ENCODE measurements around the gene ZBTB45. TPM values are rescaled to one million over a fixed set of nuclear protein-coding genes. Genes with fewer than 3 reads are reported as not detected.

ZBTB45 gene
- total RNA-seq, 3 donors from 2014 or later (not counting 1 experiment from before 2014, with no cell fraction given), result 9.6 to 12.6 (median 9.8) TPM

GRCh38 chr19:58561373-58562121, 41.9 kb upstream of the ZBTB45 start:
- Mint-ChIP-seq H3K9me3 (no peaks in the 10 kb centered on the region), H3K4me1 (peaks cover 36 to 71% of the 10 kb centered on the region in 2 donors), H3K27ac (peak overlapping the region; percentile 43 to 99), H3K27me3 (ENCODE audit: low read depth in 2 of 2) (no peaks in the 10 kb centered on the region), H3K36me3 (no peaks in the 10 kb centered on the region), H3K4me3 (peak overlapping the region; percentile 84)
- Histone ChIP-seq H3K9me3 (ENCODE audit: control insufficient read depth, insufficient read depth, low read length) (no peaks in the 10 kb centered on the region), H3K27me3 (ENCODE audit: control insufficient read depth, insufficient read depth, low read length) (no peaks in the 10 kb centered on the region), H3K36me3 (ENCODE audit: control insufficient read depth, insufficient read depth, low read length) (peaks cover 5% of the 10 kb centered on the region), H3K4me1 (ENCODE audit: control insufficient read depth, insufficient read depth, low read length) (peaks cover 58% of the 10 kb centered on the region), H3K4me3 (ENCODE audit: low read length) (peak overlapping the region; percentile 31), H3K27ac (ENCODE audit: low read length) (peak overlapping the region; percentile 73)
- intact Hi-C loops (cut with micrococcal nuclease), result no loop called here
- ATAC-seq (no peak), DNase-seq (no peak)
- TF ChIP-seq, protein P1, sequence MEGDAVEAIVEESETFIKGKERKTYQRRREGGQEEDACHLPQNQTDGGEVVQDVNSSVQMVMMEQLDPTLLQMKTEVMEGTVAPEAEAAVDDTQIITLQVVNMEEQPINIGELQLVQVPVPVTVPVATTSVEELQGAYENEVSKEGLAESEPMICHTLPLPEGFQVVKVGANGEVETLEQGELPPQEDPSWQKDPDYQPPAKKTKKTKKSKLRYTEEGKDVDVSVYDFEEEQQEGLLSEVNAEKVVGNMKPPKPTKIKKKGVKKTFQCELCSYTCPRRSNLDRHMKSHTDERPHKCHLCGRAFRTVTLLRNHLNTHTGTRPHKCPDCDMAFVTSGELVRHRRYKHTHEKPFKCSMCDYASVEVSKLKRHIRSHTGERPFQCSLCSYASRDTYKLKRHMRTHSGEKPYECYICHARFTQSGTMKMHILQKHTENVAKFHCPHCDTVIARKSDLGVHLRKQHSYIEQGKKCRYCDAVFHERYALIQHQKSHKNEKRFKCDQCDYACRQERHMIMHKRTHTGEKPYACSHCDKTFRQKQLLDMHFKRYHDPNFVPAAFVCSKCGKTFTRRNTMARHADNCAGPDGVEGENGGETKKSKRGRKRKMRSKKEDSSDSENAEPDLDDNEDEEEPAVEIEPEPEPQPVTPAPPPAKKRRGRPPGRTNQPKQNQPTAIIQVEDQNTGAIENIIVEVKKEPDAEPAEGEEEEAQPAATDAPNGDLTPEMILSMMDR (IDR thresholded peaks at IDR 0.05), result no peak
- WGBS (ENCODE audit: insufficient coverage), result 82% methylated on average over 16 of the region's 16 CpGs

GRCh38 chr19:58560921-58561320, 41.3 kb upstream of the ZBTB45 start:
- peaks cover 63% of the 10 kb centered on the region for H3K4me1 ChIP-seq (ENCODE audit: control insufficient read depth, insufficient read depth, low read length)
- Mint-ChIP-seq H3K36me3 (no peaks in the 10 kb centered on the region), H3K9me3 (no peaks in the 10 kb centered on the region), H3K27ac (peak overlapping the region; percentile 43 to 99), H3K4me1 (peaks cover 36 to 76% of the 10 kb centered on the region in 2 donors), H3K27me3 (ENCODE audit: low read depth in 2 of 2) (no peaks in the 10 kb centered on the region), H3K4me3 (peak overlapping the region; percentile 98)
- no peak for DNase-seq
- H3K9me3 ChIP-seq (ENCODE audit: control insufficient read depth, insufficient read depth, low read length), result no peaks in the 10 kb centered on the region
- TF ChIP-seq, protein P1 (IDR thresholded peaks at IDR 0.05), result no peak
- ATAC-seq, result no peak
- H3K27me3 ChIP-seq (ENCODE audit: control insufficient read depth, insufficient read depth, low read length), result no peaks in the 10 kb centered on the region
- peak overlapping the region; percentile 73 for H3K27ac ChIP-seq (ENCODE audit: low read length)
- intact Hi-C loops (cut with micrococcal nuclease), result no loop called here
- peaks cover 11% of the 10 kb centered on the region for H3K36me3 ChIP-seq (ENCODE audit: control insufficient read depth, insufficient read depth, low read length)
- H3K4me3 ChIP-seq (ENCODE audit: low read length), result no peak overlapping the region

DNA sequence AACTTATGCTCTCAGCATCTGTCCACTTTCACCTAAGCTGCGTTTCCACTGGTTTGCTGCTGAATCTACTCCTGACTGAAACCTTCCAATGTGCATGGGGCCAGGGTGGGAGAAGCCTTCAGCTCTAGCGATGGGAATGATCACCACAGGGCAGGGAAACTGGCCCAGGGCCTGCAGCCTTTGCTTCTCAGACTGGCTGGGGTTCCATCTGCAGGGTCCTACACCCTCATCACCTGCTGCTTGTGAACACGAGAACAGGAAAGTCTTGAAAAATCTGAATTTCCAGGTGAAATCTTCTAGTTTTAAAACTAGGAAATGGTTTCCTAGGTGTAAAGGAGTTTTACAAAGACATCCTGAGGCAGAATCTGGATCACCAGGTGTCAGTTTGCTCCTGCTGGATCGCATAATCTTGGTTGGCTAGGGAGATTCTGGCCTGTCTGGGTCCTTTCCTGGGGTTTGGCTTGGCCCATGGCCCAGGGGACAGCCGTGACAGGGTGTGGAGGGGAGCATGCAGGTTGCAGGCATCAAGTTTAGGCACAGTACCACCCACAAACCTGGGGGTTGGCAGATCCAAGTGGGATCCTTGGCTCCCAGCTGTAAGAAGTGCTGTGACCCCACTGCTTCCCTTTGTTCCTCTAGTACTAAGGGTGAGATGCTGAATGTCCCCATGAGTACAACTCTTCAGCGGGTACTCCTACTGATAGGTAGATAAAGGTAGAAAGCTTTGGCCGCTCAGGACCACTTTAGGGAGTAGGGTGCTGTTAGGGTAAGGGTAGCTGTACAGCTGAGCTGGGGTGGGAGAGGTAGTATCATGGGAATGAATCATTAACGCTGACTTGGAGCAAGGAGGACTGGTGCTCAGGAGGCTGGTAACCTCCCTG, 40.6 kb upstream of the ZBTB45 start:
- intact Hi-C loops (cut with micrococcal nuclease), result no loop called here
- H3K36me3 ChIP-seq (ENCODE audit: control insufficient read depth, insufficient read depth, low read length), result peaks cover 15% of the 10 kb centered on the region
- H3K4me3 Mint-ChIP-seq, result peak overlapping the region; percentile 98
- H3K4me3 ChIP-seq (ENCODE audit: low read length), result no peak overlapping the region
- no peaks in the 10 kb centered on the region for H3K27me3 ChIP-seq (ENCODE audit: control insufficient read depth, insufficient read depth, low read length)
- peaks cover 38 to 79% of the 10 kb centered on the region in 2 donors for H3K4me1 Mint-ChIP-seq
- ATAC-seq (no peak), DNase-seq (peak in 1 of 2 donors; percentile 23)
- peaks cover 68% of the 10 kb centered on the region for H3K4me1 ChIP-seq (ENCODE audit: control insufficient read depth, insufficient read depth, low read length)
- no peaks in the 10 kb centered on the region for H3K9me3 Mint-ChIP-seq
- WGBS (ENCODE audit: insufficient coverage), result 90% methylated on average over 8 of the region's 8 CpGs
- H3K27ac Mint-ChIP-seq, result peak overlapping the region; percentile 99
- H3K36me3 Mint-ChIP-seq, result no peaks in the 10 kb centered on the region
- TF ChIP-seq, protein P1 (IDR thresholded peaks at IDR 0.05), result no peak
- no peaks in the 10 kb centered on the region for H3K9me3 ChIP-seq (ENCODE audit: control insufficient read depth, insufficient read depth, low read length)
- H3K27ac ChIP-seq (ENCODE audit: low read length), result peak overlapping the region; percentile 100
- no peaks in the 10 kb centered on the region for H3K27me3 Mint-ChIP-seq (ENCODE audit: low read depth in 2 of 2)

Measured in natural killer cell (primary cell).